IMR-90 (cell line): ENCODE measurements around the gene PRICKLE2.

Source experiments
- BHLHE40 ChIP-seq: fragments of 150-350 bp; IDR thresholded peaks from 2 replicates; pipeline ENCODE4 v1.6.1; 2016; ENCODE audit warnings: mild to moderate bottlenecking, low read depth, low read length
- CHD1 ChIP-seq: IDR thresholded peaks from 2 replicates; pipeline ENCODE4 v1.6.1; 2012; ENCODE audit warnings: low read depth, low read length, improper control_type of control experiment
- FOS ChIP-seq: fragments of 150-350 bp; IDR thresholded peaks from 2 replicates; pipeline ENCODE4 v1.6.1; 2016; ENCODE audit warnings: low read depth, low read length
- MAZ ChIP-seq: IDR thresholded peaks from 2 replicates; pipeline ENCODE4 v1.6.1; 2012; ENCODE audit warnings: low read depth, mild to moderate bottlenecking, low read length, improper control_type of control experiment, moderate library complexity, borderline replicate concordance
- MXI1 ChIP-seq: IDR thresholded peaks from 2 replicates; pipeline ENCODE4 v1.6.1; 2012; ENCODE audit warnings: low read depth, mild to moderate bottlenecking, low read length, moderate library complexity, borderline replicate concordance
- NFE2L2 ChIP-seq: fragments of 150-350 bp; IDR thresholded peaks from 2 replicates; pipeline ENCODE4 v1.6.1; 2016; ENCODE audit warnings: low read depth, mild to moderate bottlenecking, low read length
- POLR2A ChIP-seq: IDR thresholded peaks from 2 replicates; pipeline ENCODE4 v1.6.1; 2012; ENCODE audit warnings: mild to moderate bottlenecking, low read depth, low read length
- RAD21 ChIP-seq: IDR thresholded peaks from 2 replicates; pipeline ENCODE4 v1.6.1; 2012; ENCODE audit warnings: low read length, improper control_type of control experiment
- RCOR1 ChIP-seq: IDR thresholded peaks from 2 replicates; pipeline ENCODE4 v1.6.1; 2012; ENCODE audit warnings: mild to moderate bottlenecking, low read length, improper control_type of control experiment; ENCODE audit not compliant: insufficient replicate concordance
- RFX5 ChIP-seq: IDR thresholded peaks from 2 replicates; pipeline ENCODE4 v1.8.0; 2012; ENCODE audit warnings: low read depth, mild to moderate bottlenecking, low read length, moderate library complexity
- SMC3 ChIP-seq: fragments of 150-350 bp; IDR thresholded peaks from 2 replicates; pipeline ENCODE4 v1.6.1; 2016; ENCODE audit warnings: low read depth, mild to moderate bottlenecking, antibody characterized with exemption, low read length, moderate library complexity
- TF ChIP-seq, protein P1 (sequence below): conservative IDR thresholded peaks from 2 replicates; pipeline ENCODE4 v1.5.1; 2012; ENCODE audit warnings: mild to moderate bottlenecking, low read depth, low read length, improper control_type of control experiment
- TF ChIP-seq, protein P2 (sequence below): fragments of 150-350 bp; IDR thresholded peaks from 2 replicates; pipeline ENCODE4 v1.6.1; 2017; ENCODE audit warnings: mild to moderate bottlenecking, antibody characterized with exemption, low read length, low read depth

DNA sequence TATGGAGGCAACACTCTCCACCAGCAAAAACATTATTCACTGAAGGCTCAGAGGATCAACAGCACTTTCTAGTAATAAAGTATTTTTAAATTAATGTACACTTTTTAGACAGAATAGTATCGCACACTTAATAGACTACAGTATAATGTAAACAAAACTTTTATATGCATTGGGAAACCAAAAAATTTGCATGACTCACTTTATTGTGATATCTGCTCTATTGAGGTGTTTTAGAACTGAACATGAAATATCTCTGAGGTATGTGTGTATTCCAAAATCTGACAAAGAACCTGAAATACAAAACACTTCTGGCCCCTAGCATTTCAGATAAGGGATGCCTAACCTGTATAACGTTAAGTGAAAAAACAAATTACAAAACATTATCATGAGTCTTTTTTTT lies 99.7 kb downstream of the PRICKLE2 start:
- TF ChIP-seq, protein P1, sequence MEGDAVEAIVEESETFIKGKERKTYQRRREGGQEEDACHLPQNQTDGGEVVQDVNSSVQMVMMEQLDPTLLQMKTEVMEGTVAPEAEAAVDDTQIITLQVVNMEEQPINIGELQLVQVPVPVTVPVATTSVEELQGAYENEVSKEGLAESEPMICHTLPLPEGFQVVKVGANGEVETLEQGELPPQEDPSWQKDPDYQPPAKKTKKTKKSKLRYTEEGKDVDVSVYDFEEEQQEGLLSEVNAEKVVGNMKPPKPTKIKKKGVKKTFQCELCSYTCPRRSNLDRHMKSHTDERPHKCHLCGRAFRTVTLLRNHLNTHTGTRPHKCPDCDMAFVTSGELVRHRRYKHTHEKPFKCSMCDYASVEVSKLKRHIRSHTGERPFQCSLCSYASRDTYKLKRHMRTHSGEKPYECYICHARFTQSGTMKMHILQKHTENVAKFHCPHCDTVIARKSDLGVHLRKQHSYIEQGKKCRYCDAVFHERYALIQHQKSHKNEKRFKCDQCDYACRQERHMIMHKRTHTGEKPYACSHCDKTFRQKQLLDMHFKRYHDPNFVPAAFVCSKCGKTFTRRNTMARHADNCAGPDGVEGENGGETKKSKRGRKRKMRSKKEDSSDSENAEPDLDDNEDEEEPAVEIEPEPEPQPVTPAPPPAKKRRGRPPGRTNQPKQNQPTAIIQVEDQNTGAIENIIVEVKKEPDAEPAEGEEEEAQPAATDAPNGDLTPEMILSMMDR: no peak
- TF ChIP-seq POLR2A: no peak
- no peak for TF ChIP-seq RFX5
- no peak for TF ChIP-seq BHLHE40
- TF ChIP-seq SMC3: no peak
- no peak for TF ChIP-seq RAD21
- TF ChIP-seq CHD1: no peak
- TF ChIP-seq, protein P2, sequence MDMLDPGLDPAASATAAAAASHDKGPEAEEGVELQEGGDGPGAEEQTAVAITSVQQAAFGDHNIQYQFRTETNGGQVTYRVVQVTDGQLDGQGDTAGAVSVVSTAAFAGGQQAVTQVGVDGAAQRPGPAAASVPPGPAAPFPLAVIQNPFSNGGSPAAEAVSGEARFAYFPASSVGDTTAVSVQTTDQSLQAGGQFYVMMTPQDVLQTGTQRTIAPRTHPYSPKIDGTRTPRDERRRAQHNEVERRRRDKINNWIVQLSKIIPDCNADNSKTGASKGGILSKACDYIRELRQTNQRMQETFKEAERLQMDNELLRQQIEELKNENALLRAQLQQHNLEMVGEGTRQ: no peak
- no peak for TF ChIP-seq MXI1
- TF ChIP-seq FOS: no peak
- no peak for TF ChIP-seq MAZ
- no peak for TF ChIP-seq RCOR1
- TF ChIP-seq NFE2L2: no peak
